H1 (cell line): ENCODE data around the gene MYH7B. TPM values are rescaled to one million over a fixed set of nuclear protein-coding genes. Genes with fewer than 3 reads are reported as not detected.

Experiments
- TEAD4 ChIP-seq: IDR thresholded peaks from 2 replicates; pipeline ENCODE4 v1.6.1; 2012; ENCODE audit warnings: low read depth, low read length, inconsistent platforms, mixed read lengths
- polyA plus RNA-seq, 7 experiments: library from polyadenylated mRNA; depleted of rRNA in 3 of 7; stranded (reverse) in 5 of 7; unstranded in 2 of 7; fragments of >200 nt in 5 of 7; fragments of 200-250 nt in 2 of 7; gene quantifications; 1 replicate in 5 of 7; 2 replicates in 1 of 7; 4 replicates in 1 of 7; pipeline versions ENCODE4 v1.2.1 to v1.2.3, GENCODE V29; 2011 to 2013; ENCODE audit warnings: missing spikeins in 2 of 7, mixed read lengths in 2 of 7
- total RNA-seq: library from RNA; stranded (reverse); fragmentation: NEBNext Ultra II Directional; extraction: Animal tissue kit (Norgen Biotek cat#: 25700); gene quantifications from 2 replicates; pipeline ENCODE4 v1.2.1, GENCODE V29; 2021
- TF ChIP-seq, protein P1 (sequence below): IDR thresholded peaks from 2 replicates; pipeline ENCODE4 v1.6.1; 2012; ENCODE audit warnings: low read length, inconsistent platforms

Gene MYH7B
- total and polyA plus RNA-seq, 2 of the 8 experiments (the other 6 are each of a cell fraction or from before 2014, with no cell fraction given) = 0.15 to 0.30 TPM

DNA sequence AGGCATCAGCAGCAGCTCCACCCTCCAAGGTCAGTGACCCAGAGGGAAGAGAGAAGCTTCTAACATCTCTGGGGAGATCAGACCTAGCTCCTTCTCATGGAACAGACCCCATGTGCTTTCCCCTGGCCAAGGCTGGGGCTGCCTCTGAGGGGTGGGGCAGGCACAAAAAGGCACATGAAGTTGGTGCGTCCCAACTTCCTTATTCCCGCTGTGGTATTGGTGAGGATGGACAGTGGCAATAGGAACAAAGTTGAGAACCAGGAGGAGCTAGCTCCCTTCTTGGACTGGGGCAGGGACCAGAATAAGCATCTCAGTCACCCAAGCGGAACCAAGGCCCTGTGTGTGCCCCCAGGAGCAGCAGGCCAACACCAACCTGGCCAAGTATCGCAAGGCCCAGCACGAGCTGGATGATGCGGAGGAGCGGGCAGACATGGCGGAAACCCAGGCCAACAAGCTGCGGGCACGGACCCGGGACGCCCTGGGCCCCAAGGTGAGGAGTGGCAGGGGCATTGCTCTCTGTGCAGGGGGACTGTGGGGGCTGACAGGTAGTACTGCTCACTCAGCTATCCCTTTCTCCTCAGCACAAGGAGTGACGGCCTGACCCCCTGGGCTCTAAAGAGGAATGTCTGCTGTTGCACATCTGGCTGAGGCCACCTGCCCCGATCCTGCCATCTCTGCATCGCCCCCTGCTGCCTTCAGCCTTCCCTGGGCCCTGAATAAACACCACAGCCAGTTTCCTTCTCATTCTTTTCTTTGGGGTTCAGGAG lies 46.1 kb downstream of the MYH7B start (continued):
- TF ChIP-seq, protein P1, sequence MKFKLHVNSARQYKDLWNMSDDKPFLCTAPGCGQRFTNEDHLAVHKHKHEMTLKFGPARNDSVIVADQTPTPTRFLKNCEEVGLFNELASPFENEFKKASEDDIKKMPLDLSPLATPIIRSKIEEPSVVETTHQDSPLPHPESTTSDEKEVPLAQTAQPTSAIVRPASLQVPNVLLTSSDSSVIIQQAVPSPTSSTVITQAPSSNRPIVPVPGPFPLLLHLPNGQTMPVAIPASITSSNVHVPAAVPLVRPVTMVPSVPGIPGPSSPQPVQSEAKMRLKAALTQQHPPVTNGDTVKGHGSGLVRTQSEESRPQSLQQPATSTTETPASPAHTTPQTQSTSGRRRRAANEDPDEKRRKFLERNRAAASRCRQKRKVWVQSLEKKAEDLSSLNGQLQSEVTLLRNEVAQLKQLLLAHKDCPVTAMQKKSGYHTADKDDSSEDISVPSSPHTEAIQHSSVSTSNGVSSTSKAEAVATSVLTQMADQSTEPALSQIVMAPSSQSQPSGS = no peak
- TF ChIP-seq TEAD4 = peak; percentile 41; the same call in 1 of the 2 replicates
